A549 (cell line): ENCODE results near the gene HSPB1. TPM values are rescaled to one million over a fixed set of nuclear protein-coding genes. Genes with fewer than 3 reads are reported as not detected.

Experiments used
- ATAC-seq, 2 experiments: fragments of 200-7000 bp in 1 of 2; fragments of >200 bp in 1 of 2; cut with Nextera tagmentation in 1 of 2; cut with Tn5 transposase in 1 of 2; 3 replicates each; pipeline versions ENCODE4 v1.8.0 to v1.9.1; 2018 to 2020; ENCODE audit warnings: mild to moderate bottlenecking in 1 of 2, moderate library complexity in 1 of 2
- CTCF ChIA-PET: fragments of 300-600 bp; sonication (Branson Sonifier 250); formaldehyde crosslinking; extraction: SDS; loops from one replicate; lab custom pipeline; 2021; ENCODE audit warnings: antibody characterized with exemption, inconsistent platforms; lab: Yijun Ruan, JAX
- POLR2A ChIA-PET: fragments of 350-600 bp; formaldehyde crosslinking; extraction: SDS; loops from one replicate; lab custom pipeline; 2021; ENCODE audit warnings: antibody characterized with exemption, inconsistent platforms; lab: Yijun Ruan, JAX
- DNase-seq, 2 experiments: peaks; one replicate each; pipeline versions ENCODE4 v3.0.0 to v3.0.0-alpha.2; 2011 to 2016; ENCODE audit warnings: low read depth in 1 of 2, low spot score in 1 of 2
- FAIRE-seq: peaks from 2 replicates; lab custom pipeline; 2011; peaks lifted over from hg19 to GRCh38; lab: Jason Lieb, UNC
- H3K27ac ChIP-seq, 2 experiments: fragments of >200 bp; sonication (Bioruptor Twin); formaldehyde crosslinking; 3 replicates each; pipeline ENCODE4 v1.5.1; 2016 to 2017
- H3K4me1 ChIP-seq: fragments of >200 bp; sonication (Bioruptor Twin); formaldehyde crosslinking; 3 replicates; pipeline ENCODE4 v1.6.1; 2016
- H3K4me2 ChIP-seq: fragments of >200 bp; sonication (Bioruptor Twin); formaldehyde crosslinking; 3 replicates; pipeline ENCODE4 v1.6.1; 2016
- H3K4me3 ChIP-seq: fragments of >200 bp; sonication (Bioruptor Twin); formaldehyde crosslinking; 3 replicates; pipeline ENCODE4 v1.5.1; 2016
- H3K9me3 ChIP-seq: fragments of >200 bp; sonication (Bioruptor Twin); formaldehyde crosslinking; 3 replicates; pipeline ENCODE4 v1.6.1; 2016
- CTCF ChIP-seq: fragments of >200 bp; sonication (Bioruptor Twin); formaldehyde crosslinking; IDR thresholded peaks from 3 replicates; pipeline ENCODE4 v1.5.1; 2016
- EHF ChIP-seq: fragments of 250-450 bp; sonication (Bioruptor Pico); IDR thresholded peaks from 2 replicates; pipeline ENCODE4 v1.5.0; 2020; ENCODE audit warnings: mild to moderate bottlenecking
- FOSL2 ChIP-seq, 2 experiments: fragments of 450-650 bp in 1 of 2; fragments of >200 bp in 1 of 2; sonication (Bioruptor Twin) in 1 of 2; formaldehyde crosslinking; IDR thresholded peaks; 2 replicates each; pipeline versions ENCODE4 v1.5.0 to v1.6.1; 2016 to 2020; ENCODE audit warnings: mild to moderate bottlenecking in 1 of 2, moderate library complexity in 1 of 2
- HOXA7 ChIP-seq: fragments of 250-450 bp; sonication (Bioruptor Pico); IDR thresholded peaks from 2 replicates; pipeline ENCODE4 v1.5.0; 2020; ENCODE audit warnings: mild to moderate bottlenecking, moderate library complexity
- KDM1A ChIP-seq: fragments of 200-600 bp; sonication (generic); IDR thresholded peaks from 2 replicates; pipeline ENCODE4 v1.6.1; 2016; ENCODE audit warnings: low read depth, mild to moderate bottlenecking
- MAX ChIP-seq: IDR thresholded peaks from 2 replicates; pipeline ENCODE4 v1.6.1; 2012
- POLR2AphosphoS2 ChIP-seq: conservative IDR thresholded peaks from 2 replicates; pipeline ENCODE4 v1.6.1; 2012; ENCODE audit warnings: low read length, improper control_type of control experiment, inconsistent platforms
- RARB ChIP-seq: fragments of 250-450 bp; sonication (Bioruptor Pico); IDR thresholded peaks from 2 replicates; pipeline ENCODE4 v1.8.0; 2021; ENCODE audit warnings: mild to moderate bottlenecking, moderate library complexity
- RCOR1 ChIP-seq: fragments of 150-350 bp; IDR thresholded peaks from 2 replicates; pipeline ENCODE4 v1.6.1; 2014; ENCODE audit warnings: antibody characterized with exemption, low read length, low read depth
- ZSCAN20 ChIP-seq: fragments of 250-450 bp; sonication (Bioruptor Pico); IDR thresholded peaks from 2 replicates; pipeline ENCODE4 v1.8.0; 2022; ENCODE audit warnings: mild to moderate bottlenecking, moderate library complexity
- WGBS: methylation state at CpG from one replicate; pipeline ENCODE4 v1.1.6; 2017; ENCODE audit errors: missing lambda C conversion rate; 5-methylcytosine and 5-hydroxymethylcytosine counted together
- polyA plus RNA-seq, 4 experiments: library from polyadenylated mRNA; depleted of rRNA in 3 of 4; stranded (reverse); fragments of >200 nt; fragmentation: RNase III in 1 of 4; extraction: RNeasy Plus Mini Kit Qiagen cat#74134 plus additional on column Dnase treatment in 1 of 4; gene quantifications; 2 replicates in 3 of 4; 3 replicates in 1 of 4; pipeline ENCODE4 v1.2.3, GENCODE V29; 2011 to 2017
- TF ChIP-seq, protein P1 (sequence below): fragments of 200-600 bp; sonication (generic); IDR thresholded peaks from 2 replicates; pipeline ENCODE4 v1.6.1; 2016; ENCODE audit warnings: antibody characterized with exemption, mild to moderate bottlenecking, moderate library complexity

HSPB1 gene
- polyA plus RNA-seq, 2 of the 4 experiments (the other 2 are of a cell fraction): 209 to 620 TPM

DNA sequence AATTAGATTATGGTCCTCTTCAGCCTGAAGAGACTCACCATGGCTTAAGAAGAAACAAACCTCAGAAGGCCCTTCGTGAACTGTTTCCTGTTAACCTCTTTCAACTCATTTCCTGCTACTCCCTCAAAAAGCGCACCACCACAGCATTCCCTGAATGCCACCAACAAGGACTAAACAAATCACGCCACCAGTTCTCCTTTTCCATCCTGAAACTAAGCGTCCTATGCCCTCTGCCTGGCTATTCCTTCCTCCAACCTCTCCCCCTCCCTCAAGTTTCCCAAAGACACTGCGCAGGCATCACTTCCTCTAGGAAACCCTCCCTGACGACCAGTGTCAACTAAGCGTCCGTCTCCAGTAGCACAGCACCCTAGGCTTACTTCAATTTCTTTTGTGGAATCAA is 44.3 kb downstream of the HSPB1 start:
- POLR2A ChIA-PET: no interaction called here
- DNase-seq: no peak
- Histone ChIP-seq H3K4me1 (peaks cover 90% of the 10 kb centered on the region), H3K27ac (0 out of 6 replicates have a peak overlapping the region, but pooled peaks of 1 of the 2 experiments have one; percentile 10), H3K4me3 (no peak overlapping the region), H3K4me2 (no peak overlapping the region), H3K9me3 (no peaks in the 10 kb centered on the region)
- CTCF ChIA-PET: no interaction called here
- ATAC-seq: no peak
- 96% methylated on average over 8 of the region's 8 CpGs for WGBS
- no peak for FAIRE-seq
- no peak for TF ChIP-seq RARB (CRISPR knock-in tag)
- TF ChIP-seq POLR2AphosphoS2: 0 out of 2 replicates have a peak, but pooled peaks have one; percentile 9
- no peak for TF ChIP-seq FOSL2 (IDR thresholded peaks at IDR 0.05)
- no peak for TF ChIP-seq FOSL2 (CRISPR knock-in tag; IDR thresholded peaks at IDR 0.05)

DNA sequence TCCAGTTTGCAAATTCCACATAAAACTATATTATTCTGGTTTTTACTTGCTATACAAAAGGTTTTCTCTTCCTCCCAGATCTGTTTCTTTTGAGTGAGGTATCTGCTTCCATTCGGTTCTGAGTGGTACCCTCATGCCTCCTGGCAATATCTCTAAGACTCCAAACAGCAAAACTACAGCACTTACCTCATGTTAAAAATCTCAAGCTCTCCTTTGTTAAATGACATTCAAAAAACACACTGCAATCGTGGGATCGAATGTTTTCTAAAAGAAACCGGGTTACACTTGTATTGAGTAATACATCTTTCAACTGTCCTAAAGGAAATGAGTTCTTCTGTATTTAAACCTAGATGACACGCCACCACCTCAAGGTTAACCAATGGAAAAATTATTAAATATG is 45.2 kb downstream of the HSPB1 start:
- no peak overlapping the region for H3K4me3 ChIP-seq
- DNase-seq: no peak
- TF ChIP-seq HOXA7 (CRISPR knock-in tag) (0 out of 2 replicates have a peak, but pooled peaks have one; percentile 53), MAX (no peak)
- no peaks in the 10 kb centered on the region for H3K9me3 ChIP-seq
- ChIA-PET CTCF (interaction anchor here (3.6 kb wide), 1 partner anchor 12 kb away, joined by 17 read pairs; the partner anchor contains the start of gene YWHAG), POLR2A (no interaction called here)
- ATAC-seq: no peak
- no peak for FAIRE-seq
- H3K4me2 ChIP-seq: no peak overlapping the region
- H3K27ac ChIP-seq: no peak overlapping the region
- peaks cover 89% of the 10 kb centered on the region for H3K4me1 ChIP-seq
- 73% methylated on average over 5 of the region's 5 CpGs for WGBS

DNA sequence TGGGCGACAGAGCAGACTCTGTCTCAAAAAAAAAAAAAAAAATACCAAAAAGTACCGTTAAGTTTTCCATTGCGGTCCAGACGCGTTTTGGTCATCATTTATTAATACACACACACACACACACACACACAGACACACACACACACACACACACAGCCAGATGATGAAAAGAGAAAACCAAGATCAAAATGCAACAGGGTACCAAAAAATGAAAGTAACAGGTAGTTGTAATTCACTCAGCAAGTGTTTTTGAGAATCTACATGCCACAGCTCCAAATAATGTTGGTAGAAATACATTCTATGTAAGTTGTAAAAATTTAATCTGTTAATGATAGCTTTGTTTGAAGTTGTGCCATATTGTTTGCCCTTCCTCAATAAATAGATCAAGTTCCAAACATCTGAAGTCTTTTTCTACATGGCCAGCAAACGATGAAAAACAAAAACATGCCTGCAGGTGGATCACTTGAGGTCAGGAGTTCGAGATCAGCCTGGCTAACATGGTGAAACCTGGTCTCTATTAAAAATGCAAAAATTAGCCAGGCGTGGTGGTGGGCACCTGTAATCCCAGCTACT is 46.9 kb downstream of the HSPB1 start:
- H3K4me3 ChIP-seq: no peak overlapping the region
- ATAC-seq: no peak
- peaks cover 81% of the 10 kb centered on the region for H3K4me1 ChIP-seq
- DNase-seq: no peak
- ChIA-PET POLR2A (interaction anchor here (1.5 kb wide), 1 partner anchor 10 kb away, joined by 7 read pairs; the partner anchor contains the start of gene YWHAG), CTCF (interaction anchor here (0.6 to 3.6 kb wide), 7 partner anchors 8 to 172 kb away, joined by 3 to 17 read pairs (median 3); partner anchors contain the start of gene YWHAG)
- H3K9me3 ChIP-seq: no peaks in the 10 kb centered on the region
- TF ChIP-seq RARB (CRISPR knock-in tag) (no peak), RCOR1 (no peak), KDM1A (no peak), ZSCAN20 (CRISPR knock-in tag) (no peak), EHF (CRISPR knock-in tag) (no peak), CTCF (no peak)
- TF ChIP-seq, protein P1, sequence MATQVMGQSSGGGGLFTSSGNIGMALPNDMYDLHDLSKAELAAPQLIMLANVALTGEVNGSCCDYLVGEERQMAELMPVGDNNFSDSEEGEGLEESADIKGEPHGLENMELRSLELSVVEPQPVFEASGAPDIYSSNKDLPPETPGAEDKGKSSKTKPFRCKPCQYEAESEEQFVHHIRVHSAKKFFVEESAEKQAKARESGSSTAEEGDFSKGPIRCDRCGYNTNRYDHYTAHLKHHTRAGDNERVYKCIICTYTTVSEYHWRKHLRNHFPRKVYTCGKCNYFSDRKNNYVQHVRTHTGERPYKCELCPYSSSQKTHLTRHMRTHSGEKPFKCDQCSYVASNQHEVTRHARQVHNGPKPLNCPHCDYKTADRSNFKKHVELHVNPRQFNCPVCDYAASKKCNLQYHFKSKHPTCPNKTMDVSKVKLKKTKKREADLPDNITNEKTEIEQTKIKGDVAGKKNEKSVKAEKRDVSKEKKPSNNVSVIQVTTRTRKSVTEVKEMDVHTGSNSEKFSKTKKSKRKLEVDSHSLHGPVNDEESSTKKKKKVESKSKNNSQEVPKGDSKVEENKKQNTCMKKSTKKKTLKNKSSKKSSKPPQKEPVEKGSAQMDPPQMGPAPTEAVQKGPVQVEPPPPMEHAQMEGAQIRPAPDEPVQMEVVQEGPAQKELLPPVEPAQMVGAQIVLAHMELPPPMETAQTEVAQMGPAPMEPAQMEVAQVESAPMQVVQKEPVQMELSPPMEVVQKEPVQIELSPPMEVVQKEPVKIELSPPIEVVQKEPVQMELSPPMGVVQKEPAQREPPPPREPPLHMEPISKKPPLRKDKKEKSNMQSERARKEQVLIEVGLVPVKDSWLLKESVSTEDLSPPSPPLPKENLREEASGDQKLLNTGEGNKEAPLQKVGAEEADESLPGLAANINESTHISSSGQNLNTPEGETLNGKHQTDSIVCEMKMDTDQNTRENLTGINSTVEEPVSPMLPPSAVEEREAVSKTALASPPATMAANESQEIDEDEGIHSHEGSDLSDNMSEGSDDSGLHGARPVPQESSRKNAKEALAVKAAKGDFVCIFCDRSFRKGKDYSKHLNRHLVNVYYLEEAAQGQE: no peak
- no peak overlapping the region for H3K27ac ChIP-seq
- WGBS: 79% methylated on average over 8 of the region's 8 CpGs
- no peak overlapping the region for H3K4me2 ChIP-seq
- no peak for FAIRE-seq

- ATAC-seq (peak in 1 of 2 experiments; percentile 16; a peak in 2 of 6 replicates), DNase-seq (no peak), FAIRE-seq (no peak)
- ChIA-PET POLR2A (no interaction called here), CTCF (interaction anchor here (1.2 to 2.5 kb wide), 3 partner anchors 16 to 173 kb away, joined by 5 to 7 read pairs (median 5); no protein-coding TSS in a partner anchor)
- Histone ChIP-seq H3K9me3 (no peaks in the 10 kb centered on the region), H3K4me3 (no peak overlapping the region), H3K4me1 (peaks cover 80% of the 10 kb centered on the region), H3K4me2 (no peak overlapping the region), H3K27ac (no peak overlapping the region)
- WGBS: 85% methylated on average over 7 of the region's 7 CpGs
- TF ChIP-seq FOSL2 (IDR thresholded peaks at IDR 0.05): no peak
- no peak for TF ChIP-seq FOSL2 (CRISPR knock-in tag; IDR thresholded peaks at IDR 0.05)
- 0 out of 2 replicates have a peak, but pooled peaks have one; percentile 2 for TF ChIP-seq HOXA7 (CRISPR knock-in tag)
Observed at GRCh38 chr7:76351372-76351771, 48.9 kb downstream of the HSPB1 start.
